Esophagus muscularis mucosa (tissue), 4 donors: ENCODE results near the gene MIOX. TPM values are rescaled to one million over a fixed set of nuclear protein-coding genes. Genes with fewer than 3 reads are reported as not detected.
A peak's percentile ranks its signal among the peaks of the same experiment; 100 is the strongest.

Experiments used
- DNase-seq: peaks from one replicate; pipeline ENCODE4 v3.0.0-alpha.2; 2017; ENCODE audit errors: extremely low spot score
- H3K27ac ChIP-seq, 4 donors: fragments of 200-600 bp; sonication (generic); replicated peaks in 1 of 4; 1 replicate in 3 of 4; 2 replicates in 1 of 4; pipeline ENCODE4 v1.5.1; 2016 to 2019; ENCODE audit warnings: mild to moderate bottlenecking in 1 of 4
- H3K27me3 ChIP-seq, 4 donors: fragments of 200-600 bp; sonication (generic); one replicate each; pipeline versions ENCODE4 v1.5.1 to v1.6.0; 2016 to 2019
- H3K36me3 ChIP-seq, 4 donors: fragments of 200-600 bp; sonication (generic); one replicate each; pipeline ENCODE4 v1.5.1; 2016 to 2019
- H3K4me1 ChIP-seq, 4 donors: fragments of 200-600 bp; sonication (generic); one replicate each; pipeline ENCODE4 v1.5.1; 2016 to 2019
- H3K4me3 ChIP-seq, 4 donors: fragments of 200-600 bp; sonication (generic); 1 replicate in 2 of 4; 2 replicates in 2 of 4; pipeline ENCODE4 v1.5.1; 2016 to 2019; ENCODE audit warnings: mild to moderate bottlenecking in 4 of 4, moderate library complexity in 1 of 4
- H3K9me3 ChIP-seq, 4 donors: fragments of 200-600 bp; sonication (generic); 1 replicate in 3 of 4; 2 replicates in 1 of 4; pipeline ENCODE4 v1.5.1; 2016 to 2019
- CTCF ChIP-seq, 3 experiments: fragments of 200-600 bp in 2 of 3; fragments of 450-650 bp in 1 of 3; sonication (generic) in 2 of 3; IDR thresholded peaks; one replicate each; pipeline ENCODE4 v1.5.1; 2017 to 2019; ENCODE audit warnings: antibody characterized with exemption in 3 of 3, mild to moderate bottlenecking in 2 of 3, moderate library complexity in 1 of 3
- EP300 ChIP-seq: sonication (generic); formaldehyde crosslinking; IDR thresholded peaks from one replicate; pipeline ENCODE4 v1.6.1; 2017; ENCODE audit warnings: antibody characterized with exemption
- POLR2A ChIP-seq: fragments of 450-650 bp; IDR thresholded peaks from one replicate; pipeline ENCODE4 v1.6.1; 2017; ENCODE audit warnings: antibody characterized with exemption, moderate library complexity, mild to moderate bottlenecking, low read depth
- POLR2AphosphoS5 ChIP-seq, 2 donors: sonication (generic); formaldehyde crosslinking; IDR thresholded peaks; one replicate each; pipeline ENCODE4 v1.6.1; 2017; ENCODE audit warnings: antibody characterized with exemption in 2 of 2
- WGBS: methylation state at CpG from one replicate; pipeline ENCODE4 v1.1.5; 2018; 5-methylcytosine and 5-hydroxymethylcytosine counted together
- intact Hi-C: fragments of 100-400 bp; cut with DNase I; formaldehyde crosslinking; loops from one replicate; pipeline ENCODE4 v1.15.1; 2023
- total RNA-seq, 4 donors: library from RNA; depleted of rRNA; stranded (reverse); fragments of >200 nt; gene quantifications; one replicate each; pipeline versions ENCODE4 v1.1.0 to v1.2.1, GENCODE V29; 2016

Gene MIOX
- total RNA-seq, 4 donors from 2014 or later: not detected

GRCh38 chr22:50481440-50482106 is 5.1 kb upstream of the MIOX start, which contains the start of gene ADM2:
Gene ADM2, plus strand, starts transcription at chr22:50481543. Its CDS starts 305 bp downstream, at chr22:50481848.
- H3K27ac ChIP-seq: no peak within 1 kb of the TSS
- peaks cover 10 to 81% (median 44%) of the 10 kb centered on the region in 4 donors for H3K27me3 ChIP-seq
- 13% methylated on average over 4 of the region's 70 CpGs for WGBS
- H3K4me3 ChIP-seq: peak within 1 kb of the TSS; percentile 46 to 61 (median 52)
- no peak for TF ChIP-seq EP300
- no peaks in the 10 kb centered on the region for H3K36me3 ChIP-seq
- DNase-seq: no peak
- intact Hi-C loops: no loop called here
- H3K4me1 ChIP-seq: peaks cover 3 to 19% (median 16%) of the 10 kb centered on the region in 4 donors
- H3K9me3 ChIP-seq: no peaks in the 10 kb centered on the region

GRCh38 chr22:50482107-50483074 is 4.3 kb upstream of the MIOX start:
- Histone ChIP-seq H3K27ac (no peak overlapping the region), H3K36me3 (no peaks in the 10 kb centered on the region), H3K4me1 (peaks cover 3 to 19% (median 16%) of the 10 kb centered on the region in 4 donors), H3K9me3 (no peaks in the 10 kb centered on the region), H3K27me3 (peaks cover 10 to 89% (median 44%) of the 10 kb centered on the region in 4 donors), H3K4me3 (peak overlapping the region; percentile 46 to 61 (median 52))
- intact Hi-C loops: no loop called here
- DNase-seq: no peak
- 37% methylated on average over 9 of the region's 35 CpGs for WGBS
- TF ChIP-seq EP300: no peak
- no peak for TF ChIP-seq POLR2AphosphoS5 (IDR thresholded peaks at IDR 0.05)
- no peak for TF ChIP-seq CTCF (IDR thresholded peaks at IDR 0.05)
- no peak for TF ChIP-seq POLR2A

- Histone ChIP-seq H3K9me3 (no peaks in the 10 kb centered on the region), H3K4me3 (no peak overlapping the region), H3K36me3 (no peaks in the 10 kb centered on the region), H3K4me1 (peaks cover 3 to 19% (median 16%) of the 10 kb centered on the region in 4 donors), H3K27ac (no peak overlapping the region), H3K27me3 (peaks cover 10 to 96% (median 46%) of the 10 kb centered on the region in 4 donors)
- intact Hi-C loops: no loop called here
- TF ChIP-seq CTCF (IDR thresholded peaks at IDR 0.05) (no peak), POLR2AphosphoS5 (IDR thresholded peaks at IDR 0.05) (no peak), EP300 (no peak), POLR2A (no peak)
- DNase-seq: no peak
- WGBS: 80% methylated on average over 4 of the region's 10 CpGs
These were observed 3.6 kb upstream of the MIOX start for GRCh38 chr22:50483106-50483505.

- TF ChIP-seq EP300: no peak
- no peak for TF ChIP-seq POLR2A
- TF ChIP-seq POLR2AphosphoS5 (IDR thresholded peaks at IDR 0.05): no peak
- no peak for TF ChIP-seq CTCF (IDR thresholded peaks at IDR 0.05)
- intact Hi-C loops: no loop called here
- H3K4me1 ChIP-seq: peaks cover 3 to 19% (median 16%) of the 10 kb centered on the region in 4 donors
- no peak overlapping the region for H3K27ac ChIP-seq
- no peaks in the 10 kb centered on the region for H3K9me3 ChIP-seq
- H3K27me3 ChIP-seq: peaks cover 10 to 99% (median 47%) of the 10 kb centered on the region in 4 donors
- no peak for DNase-seq
- H3K4me3 ChIP-seq: no peak overlapping the region
- WGBS: 93% methylated on average over 3 of the region's 8 CpGs
- H3K36me3 ChIP-seq: no peaks in the 10 kb centered on the region
These were observed 3.1 kb upstream of the MIOX start for GRCh38 chr22:50483556-50483955.
